OCI-LY1 (cell line): ENCODE data around the gene MAP2K1.

Experiments used
- EZH2 ChIP-seq: fragments of 200-600 bp; sonication (generic), shearing (Covaris generic); IDR thresholded peaks from 2 replicates; pipeline ENCODE4 v1.8.0; 2017; ENCODE audit warnings: borderline replicate concordance, mixed run types, mild to moderate bottlenecking, antibody characterized with exemption, low read length, moderate library complexity, mixed read lengths
- TF ChIP-seq, protein P1 (sequence below): fragments of 200-600 bp; sonication (generic), shearing (Covaris generic); IDR thresholded peaks from 2 replicates; pipeline ENCODE4 v1.5.1; 2017; ENCODE audit warnings: mild to moderate bottlenecking, antibody characterized with exemption, low read length, moderate library complexity, mixed read lengths

DNA sequence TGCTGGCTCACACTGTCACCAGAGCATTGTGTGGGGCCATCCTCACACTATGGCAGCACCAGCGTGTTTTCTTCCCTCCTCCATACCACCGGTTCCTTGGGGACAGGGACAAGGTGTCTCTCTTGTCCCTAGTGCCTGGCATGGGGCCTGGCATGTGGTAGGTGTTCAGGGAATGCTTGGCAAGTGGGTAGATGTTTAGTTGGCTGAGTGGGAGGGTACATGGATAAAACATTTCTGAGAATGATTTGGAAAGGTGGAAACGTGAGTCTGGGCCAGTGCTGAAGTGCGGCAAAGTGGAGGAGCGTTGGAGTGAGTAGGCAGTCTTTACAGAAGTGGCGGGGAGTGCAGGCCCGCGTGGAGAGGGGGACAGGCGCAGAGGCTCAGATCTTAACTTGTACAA lies 95.8 kb downstream of the MAP2K1 start:
- TF ChIP-seq, protein P1, sequence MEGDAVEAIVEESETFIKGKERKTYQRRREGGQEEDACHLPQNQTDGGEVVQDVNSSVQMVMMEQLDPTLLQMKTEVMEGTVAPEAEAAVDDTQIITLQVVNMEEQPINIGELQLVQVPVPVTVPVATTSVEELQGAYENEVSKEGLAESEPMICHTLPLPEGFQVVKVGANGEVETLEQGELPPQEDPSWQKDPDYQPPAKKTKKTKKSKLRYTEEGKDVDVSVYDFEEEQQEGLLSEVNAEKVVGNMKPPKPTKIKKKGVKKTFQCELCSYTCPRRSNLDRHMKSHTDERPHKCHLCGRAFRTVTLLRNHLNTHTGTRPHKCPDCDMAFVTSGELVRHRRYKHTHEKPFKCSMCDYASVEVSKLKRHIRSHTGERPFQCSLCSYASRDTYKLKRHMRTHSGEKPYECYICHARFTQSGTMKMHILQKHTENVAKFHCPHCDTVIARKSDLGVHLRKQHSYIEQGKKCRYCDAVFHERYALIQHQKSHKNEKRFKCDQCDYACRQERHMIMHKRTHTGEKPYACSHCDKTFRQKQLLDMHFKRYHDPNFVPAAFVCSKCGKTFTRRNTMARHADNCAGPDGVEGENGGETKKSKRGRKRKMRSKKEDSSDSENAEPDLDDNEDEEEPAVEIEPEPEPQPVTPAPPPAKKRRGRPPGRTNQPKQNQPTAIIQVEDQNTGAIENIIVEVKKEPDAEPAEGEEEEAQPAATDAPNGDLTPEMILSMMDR: no peak
- TF ChIP-seq EZH2: no peak
